ENCODE measurements around the gene TUBA3D. TPM values are rescaled to one million over a fixed set of nuclear protein-coding genes. Genes with fewer than 3 reads are reported as not detected.
"Not testable (repeated sequence)": the region's sequence is repeated elsewhere in the genome, so short reads cannot be mapped to it uniquely, and the experiment has no call there.

TUBA3D gene
- total RNA-seq, 2 donors from 2014 or later, result 75.2 to 92.0 TPM

DNA sequence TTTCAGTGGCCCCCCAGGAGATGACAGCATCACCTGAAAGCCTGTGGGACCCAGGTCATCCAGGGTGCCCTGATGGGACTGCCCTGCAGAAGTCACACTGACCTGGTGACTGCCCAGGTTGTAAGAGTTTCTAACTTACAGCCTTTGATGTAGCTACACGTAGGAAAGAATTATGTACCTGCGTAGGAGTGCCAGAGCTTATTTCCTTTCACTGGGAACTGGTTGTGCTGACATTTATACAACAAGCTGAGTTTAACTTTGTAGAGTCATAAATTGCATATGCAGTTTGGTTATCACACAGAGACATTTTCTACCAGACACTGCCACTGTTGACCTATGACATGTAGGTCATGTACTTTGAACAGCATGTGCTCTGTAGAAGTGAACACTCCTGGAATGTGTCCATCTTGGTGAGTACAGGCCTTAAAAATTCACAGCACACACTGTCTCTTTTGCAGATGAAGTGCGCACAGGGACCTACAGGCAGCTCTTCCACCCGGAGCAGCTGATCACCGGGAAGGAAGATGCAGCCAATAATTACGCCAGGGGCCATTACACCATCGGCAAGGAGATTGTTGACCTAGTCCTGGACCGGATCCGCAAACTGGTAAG, 3.0 kb downstream of the TUBA3D start:
- intact Hi-C loops (cut with DNase I), result not testable (repeated sequence)
- peak overlapping the region; percentile 30 to 69 for H3K27ac ChIP-seq

DNA sequence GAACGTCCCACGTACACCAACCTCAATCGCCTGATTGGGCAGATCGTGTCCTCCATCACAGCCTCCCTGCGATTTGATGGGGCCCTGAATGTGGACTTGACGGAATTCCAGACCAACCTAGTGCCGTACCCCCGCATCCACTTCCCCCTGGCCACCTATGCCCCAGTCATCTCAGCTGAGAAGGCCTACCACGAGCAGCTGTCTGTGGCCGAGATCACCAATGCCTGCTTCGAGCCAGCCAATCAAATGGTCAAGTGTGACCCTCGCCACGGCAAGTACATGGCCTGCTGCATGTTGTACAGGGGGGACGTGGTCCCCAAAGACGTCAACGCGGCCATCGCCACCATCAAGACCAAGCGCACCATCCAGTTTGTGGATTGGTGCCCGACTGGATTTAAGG, 4.4 kb downstream of the TUBA3D start:
- WGBS, result 98% methylated on average over 18 of the region's 20 CpGs
- intact Hi-C loops (cut with DNase I); DNase-seq (ENCODE audit: low spot score): not testable (repeated sequence)

More for the DNA sequence above, 3.0 kb downstream of the TUBA3D start:
- not testable (repeated sequence) for H3K36me3 ChIP-seq; H3K27me3 ChIP-seq (replicated peaks; ENCODE audit: insufficient read depth); H3K4me3 ChIP-seq; H3K4me1 ChIP-seq (replicated peaks); H3K9me3 ChIP-seq
- 48% methylated on average over 9 of the region's 9 CpGs for WGBS
- DNase-seq (ENCODE audit: low spot score), result peak; percentile 28
- TF ChIP-seq POLR2AphosphoS5 (IDR thresholded peaks at IDR 0.05), result peak; percentile 44

GRCh38 chr2:131482506-131483155, 6.7 kb downstream of the TUBA3D start:
- DNase-seq (ENCODE audit: low spot score); H3K9me3 ChIP-seq; intact Hi-C loops (cut with DNase I); H3K27ac ChIP-seq; H3K4me3 ChIP-seq; H3K4me1 ChIP-seq (replicated peaks); H3K27me3 ChIP-seq (replicated peaks; ENCODE audit: insufficient read depth); H3K36me3 ChIP-seq: not testable (repeated sequence)
- WGBS, result 88% methylated on average over 16 of the region's 19 CpGs

More for the DNA sequence above, 4.4 kb downstream of the TUBA3D start:
- not testable (repeated sequence) for H3K27me3 ChIP-seq (replicated peaks; ENCODE audit: insufficient read depth); H3K27ac ChIP-seq; H3K4me3 ChIP-seq; H3K36me3 ChIP-seq; H3K9me3 ChIP-seq; H3K4me1 ChIP-seq (replicated peaks)

DNA sequence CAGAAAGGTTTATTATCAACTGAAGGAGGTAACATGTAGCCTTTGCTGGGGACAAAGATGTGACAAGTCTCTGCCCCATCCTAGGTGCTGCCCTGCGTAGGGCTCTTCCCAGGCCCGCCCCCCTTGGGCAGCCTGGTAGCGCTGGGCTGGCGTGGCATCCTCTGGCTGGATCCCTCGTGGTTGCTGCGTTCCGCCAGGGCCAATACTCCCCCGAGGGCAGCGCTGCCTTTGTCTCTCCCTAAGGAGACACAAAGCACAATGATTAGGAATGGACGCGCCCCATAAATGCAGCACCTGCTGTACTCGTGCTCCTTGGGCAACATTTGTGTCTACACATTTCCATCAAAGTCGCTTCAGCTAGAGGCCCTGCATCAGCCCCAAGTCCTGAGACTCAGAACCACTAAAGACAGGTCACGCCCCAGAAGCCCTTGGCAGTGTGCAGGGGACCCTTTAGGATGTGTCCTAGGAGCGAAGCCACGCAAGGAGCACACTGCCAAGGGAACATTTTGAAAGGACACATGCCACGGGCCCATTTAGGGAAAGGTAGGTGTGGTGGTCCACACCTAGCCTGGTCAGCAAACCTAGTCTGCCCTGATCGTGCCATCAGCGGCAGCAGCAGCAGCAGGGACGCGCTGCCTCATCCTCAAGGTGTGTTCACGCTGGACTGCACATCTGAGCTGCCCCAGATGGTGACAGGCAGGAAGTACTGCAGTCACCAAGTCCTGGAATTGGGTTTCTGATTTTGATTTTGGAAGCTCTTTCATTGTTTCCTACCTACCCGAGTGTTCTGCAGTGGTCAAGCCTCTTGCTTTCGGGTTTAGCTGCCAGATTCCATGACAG, 8.3 kb downstream of the TUBA3D start:
- H3K36me3 ChIP-seq; H3K27me3 ChIP-seq (replicated peaks; ENCODE audit: insufficient read depth); H3K4me1 ChIP-seq (replicated peaks); H3K9me3 ChIP-seq; DNase-seq (ENCODE audit: low spot score); H3K27ac ChIP-seq; H3K4me3 ChIP-seq; intact Hi-C loops (cut with DNase I): not testable (repeated sequence)
- WGBS, result 89% methylated on average over 24 of the region's 24 CpGs

GRCh38 chr2:131484906-131485460, 9.1 kb downstream of the TUBA3D start:
- H3K27me3 ChIP-seq (replicated peaks; ENCODE audit: insufficient read depth); H3K4me1 ChIP-seq (replicated peaks); H3K27ac ChIP-seq; DNase-seq (ENCODE audit: low spot score); H3K4me3 ChIP-seq; H3K36me3 ChIP-seq; intact Hi-C loops (cut with DNase I); H3K9me3 ChIP-seq: not testable (repeated sequence)
- WGBS, result 88% methylated on average over 11 of the region's 11 CpGs

GRCh38 chr2:131486201-131486902, 10.4 kb downstream of the TUBA3D start:
- intact Hi-C loops (cut with DNase I); H3K4me1 ChIP-seq (replicated peaks); H3K27me3 ChIP-seq (replicated peaks; ENCODE audit: insufficient read depth); H3K4me3 ChIP-seq; H3K36me3 ChIP-seq; H3K9me3 ChIP-seq; H3K27ac ChIP-seq; DNase-seq (ENCODE audit: low spot score): not testable (repeated sequence)
- 77% methylated on average over 14 of the region's 14 CpGs for WGBS

DNA sequence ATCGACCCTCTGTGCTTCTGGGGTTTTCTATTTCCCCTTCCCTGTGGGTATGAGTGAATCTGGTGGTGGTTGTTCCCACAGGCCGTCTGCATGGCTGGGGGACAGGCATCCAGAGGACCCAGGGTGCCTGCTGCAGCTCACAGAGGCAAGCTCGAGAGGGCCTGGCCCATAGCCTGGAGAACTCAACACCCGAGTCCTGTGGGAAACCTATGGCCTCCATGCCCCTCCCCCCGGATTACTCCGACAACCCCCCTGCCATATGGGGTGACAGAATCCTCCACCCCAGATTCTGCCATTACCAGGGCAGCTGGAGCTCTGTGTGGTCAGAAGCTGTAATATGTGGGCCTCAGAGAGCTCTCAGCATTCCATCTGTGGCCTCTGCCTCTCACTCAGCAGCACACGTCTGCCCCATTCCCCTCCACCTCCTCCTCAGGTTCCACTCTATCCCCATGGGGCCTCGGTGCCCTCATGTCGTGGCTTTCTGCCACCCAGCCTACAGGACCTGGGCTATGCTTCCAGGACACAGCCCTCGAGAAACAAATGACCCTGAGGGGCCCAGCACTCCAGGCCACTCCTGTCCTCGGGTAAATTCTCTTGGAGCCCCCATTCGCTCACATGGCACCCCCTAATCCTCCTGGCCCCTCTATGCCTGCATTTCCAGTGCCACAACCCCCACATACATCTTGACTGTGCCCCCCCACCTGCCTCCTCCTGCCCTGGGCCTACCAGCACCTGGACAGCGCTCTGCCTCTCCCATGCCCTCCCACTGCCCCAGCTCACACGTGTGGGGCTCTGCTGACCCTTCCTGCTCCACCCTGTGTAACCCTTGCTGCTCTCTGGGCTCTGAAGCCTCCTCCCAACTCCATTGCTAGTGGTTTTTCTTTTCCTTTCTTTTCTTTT, 12.6 kb downstream of the TUBA3D start:
- Histone ChIP-seq H3K4me3 (no peak overlapping the region), H3K9me3 (no peaks in the 10 kb centered on the region), H3K27me3 (replicated peaks; ENCODE audit: insufficient read depth) (no peaks in the 10 kb centered on the region), H3K4me1 (replicated peaks) (no peaks in the 10 kb centered on the region), H3K36me3 (no peaks in the 10 kb centered on the region), H3K27ac (no peak overlapping the region)
- no peak for DNase-seq (ENCODE audit: low spot score)
- intact Hi-C loops (cut with DNase I), result no loop called here
- 86% methylated on average over 14 of the region's 14 CpGs for WGBS
- TF ChIP-seq POLR2AphosphoS5 (IDR thresholded peaks at IDR 0.05) (no peak), POLR2A (IDR thresholded peaks at IDR 0.05) (no peak), CTCF (IDR thresholded peaks at IDR 0.05) (no peak)

DNA sequence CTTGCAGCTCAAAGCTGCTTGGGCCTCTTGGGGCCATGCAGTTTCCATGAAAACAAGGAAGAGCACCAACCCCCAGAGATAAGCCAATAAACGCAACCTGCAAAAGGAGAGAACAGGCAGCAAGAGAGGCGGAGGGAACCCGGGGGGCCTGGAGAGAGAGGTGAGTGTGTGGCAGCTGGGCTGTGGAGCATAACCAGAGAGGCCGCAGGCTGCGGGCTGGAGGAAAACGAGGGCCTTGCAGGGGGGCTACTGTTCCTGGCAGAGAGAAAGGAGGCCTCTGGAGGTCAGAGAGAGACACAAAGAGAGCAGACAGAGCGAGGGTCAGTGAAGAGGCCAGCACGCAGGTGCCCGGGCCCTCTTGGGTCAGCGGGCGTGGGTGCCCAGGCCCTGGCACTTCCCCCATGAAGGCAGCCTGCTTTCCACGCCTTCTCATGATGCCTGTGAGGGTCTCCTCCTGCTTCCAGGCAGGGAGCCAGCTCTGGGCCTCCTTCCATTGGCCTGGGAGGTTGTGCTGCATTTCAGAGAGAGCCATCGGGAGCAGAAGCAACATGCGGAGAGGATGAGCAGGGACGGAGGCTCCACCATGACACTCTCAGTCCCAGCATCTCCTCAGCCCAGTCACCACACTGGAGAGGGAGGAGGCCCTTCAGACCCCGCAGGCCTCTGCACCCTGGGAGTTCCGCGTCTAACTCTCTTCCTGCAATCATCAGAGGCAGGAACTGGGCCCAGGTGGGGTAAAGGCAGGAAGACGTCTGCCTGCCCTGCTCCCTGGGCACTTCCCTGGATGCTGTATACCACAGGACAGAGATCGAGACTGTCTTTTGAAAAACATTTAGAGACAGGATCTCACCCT, 14.9 kb downstream of the TUBA3D start:
- DNase-seq (ENCODE audit: low spot score); H3K36me3 ChIP-seq; intact Hi-C loops (cut with DNase I); H3K9me3 ChIP-seq; H3K4me1 ChIP-seq (replicated peaks); H3K27me3 ChIP-seq (replicated peaks; ENCODE audit: insufficient read depth): not testable (repeated sequence)
- 59% methylated on average over 18 of the region's 20 CpGs for WGBS
- H3K4me3 ChIP-seq, result peak overlapping the region; percentile 68 to 79
- H3K27ac ChIP-seq, result peak overlapping the region; percentile 26 to 90

- intact Hi-C loops (cut with DNase I); H3K9me3 ChIP-seq; H3K36me3 ChIP-seq; H3K27me3 ChIP-seq (replicated peaks; ENCODE audit: insufficient read depth); DNase-seq (ENCODE audit: low spot score); H3K4me1 ChIP-seq (replicated peaks): not testable (repeated sequence)
- Histone ChIP-seq H3K27ac (peak overlapping the region; percentile 26 to 90), H3K4me3 (peak overlapping the region; percentile 68 to 79)
- WGBS, result 14% methylated on average over 19 of the region's 22 CpGs
Observed at GRCh38 chr2:131491469-131491836, 15.5 kb downstream of the TUBA3D start.

Measured in prostate gland (tissue), 2 donors.